Measurements from ENCODE around the gene GABBR2.

DNA sequence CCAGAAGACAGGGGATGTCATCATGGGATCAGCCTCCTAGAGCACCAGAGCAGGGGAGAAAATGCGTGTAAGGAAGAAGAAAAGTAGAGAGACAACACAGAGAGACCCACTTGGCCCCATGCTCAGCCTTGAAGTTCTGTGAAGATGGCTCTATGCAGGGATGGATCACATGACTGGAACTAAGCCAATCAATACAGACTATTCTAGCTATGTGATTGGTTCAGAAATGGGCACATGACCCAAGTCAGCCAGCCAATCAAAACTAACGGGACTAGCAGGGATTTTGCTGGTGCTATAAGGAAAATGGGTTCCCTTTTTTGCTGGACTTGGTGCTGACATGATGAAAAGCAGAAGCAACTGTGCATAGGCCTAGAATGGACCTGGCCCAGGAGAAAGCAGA is 280.3 kb downstream of the GABBR2 start:
- TF ChIP-seq CTCF (IDR thresholded peaks at IDR 0.05; ENCODE audit: low read length), result no peak
- no peak for TF ChIP-seq EZH2phosphoT487 (IDR thresholded peaks at IDR 0.05; ENCODE audit: low read length)

All from MM.1S (cell line).